ENCODE data around the gene PGAP3.

The PGAP3 gene

DNA sequence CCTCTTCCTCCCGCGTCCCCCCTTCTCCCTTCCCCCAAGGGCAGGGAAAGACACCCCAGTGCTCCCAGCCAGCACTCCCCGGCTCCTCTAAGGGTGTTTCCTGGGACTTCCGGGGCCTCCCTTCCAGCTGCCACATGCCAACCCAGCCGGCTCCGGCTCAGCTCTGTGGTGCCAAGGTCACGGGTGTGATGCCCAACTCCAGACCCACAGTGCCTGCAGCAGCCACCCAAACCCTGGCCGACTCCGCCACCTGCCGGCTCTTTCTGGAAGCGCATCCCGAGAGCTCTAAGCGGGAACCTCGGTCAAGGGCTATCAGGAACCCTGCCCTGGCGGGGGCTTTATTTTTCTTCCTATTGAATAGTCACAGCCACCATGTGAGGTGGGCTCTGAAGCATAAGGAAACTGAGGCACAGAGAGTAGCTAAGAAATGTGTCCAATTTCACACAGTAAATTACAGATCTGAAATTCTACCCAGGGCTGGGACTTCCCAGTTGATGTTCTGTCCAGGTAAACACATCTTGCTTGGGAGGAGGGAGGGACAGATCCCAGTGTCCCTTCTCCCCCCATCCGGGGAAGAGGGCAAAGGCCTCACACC lies 64.4 kb downstream of the PGAP3 start:
- H3K27me3 ChIP-seq (replicated peaks; ENCODE audit: insufficient read depth, low read length): peaks cover 32% of the 10 kb centered on the region
- peak overlapping the region; percentile 87 for H3K4me2 ChIP-seq (ENCODE audit: low read depth, low read length)
- H4K20me1 ChIP-seq (ENCODE audit: insufficient read depth, low read length): no peaks in the 10 kb centered on the region
- H3K79me2 ChIP-seq (ENCODE audit: low read length): no peaks in the 10 kb centered on the region
- H2AFZ ChIP-seq (ENCODE audit: low read length): peak overlapping the region; percentile 30; the same call in 1 of the 2 replicates
- DNase-seq: peak; percentile 80
- no peaks in the 10 kb centered on the region for H3K9me2 ChIP-seq (replicated peaks; ENCODE audit: insufficient read depth, low read length)
- no peak for TF ChIP-seq EZH2 (optimal IDR thresholded peaks at IDR 0.05; ENCODE audit: low read depth, low read length)
- TF ChIP-seq EZH2phosphoT487 (IDR thresholded peaks at IDR 0.05; ENCODE audit: low read length): no peak
- TF ChIP-seq, protein P1, sequence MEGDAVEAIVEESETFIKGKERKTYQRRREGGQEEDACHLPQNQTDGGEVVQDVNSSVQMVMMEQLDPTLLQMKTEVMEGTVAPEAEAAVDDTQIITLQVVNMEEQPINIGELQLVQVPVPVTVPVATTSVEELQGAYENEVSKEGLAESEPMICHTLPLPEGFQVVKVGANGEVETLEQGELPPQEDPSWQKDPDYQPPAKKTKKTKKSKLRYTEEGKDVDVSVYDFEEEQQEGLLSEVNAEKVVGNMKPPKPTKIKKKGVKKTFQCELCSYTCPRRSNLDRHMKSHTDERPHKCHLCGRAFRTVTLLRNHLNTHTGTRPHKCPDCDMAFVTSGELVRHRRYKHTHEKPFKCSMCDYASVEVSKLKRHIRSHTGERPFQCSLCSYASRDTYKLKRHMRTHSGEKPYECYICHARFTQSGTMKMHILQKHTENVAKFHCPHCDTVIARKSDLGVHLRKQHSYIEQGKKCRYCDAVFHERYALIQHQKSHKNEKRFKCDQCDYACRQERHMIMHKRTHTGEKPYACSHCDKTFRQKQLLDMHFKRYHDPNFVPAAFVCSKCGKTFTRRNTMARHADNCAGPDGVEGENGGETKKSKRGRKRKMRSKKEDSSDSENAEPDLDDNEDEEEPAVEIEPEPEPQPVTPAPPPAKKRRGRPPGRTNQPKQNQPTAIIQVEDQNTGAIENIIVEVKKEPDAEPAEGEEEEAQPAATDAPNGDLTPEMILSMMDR (IDR thresholded peaks at IDR 0.05; ENCODE audit: low read length): peak; percentile 88
- H3K27ac ChIP-seq (ENCODE audit: low read length): no peak overlapping the region
- H3K9me3 ChIP-seq (replicated peaks; ENCODE audit: insufficient read depth, low read length): no peaks in the 10 kb centered on the region
- H3K4me1 ChIP-seq (ENCODE audit: low read length): peaks cover 16% of the 10 kb centered on the region
- 0 out of 2 replicates have a peak overlapping the region, but pooled peaks have one; percentile 5 for H3K4me3 ChIP-seq (ENCODE audit: low read length)
- H3K36me3 ChIP-seq (replicated peaks; ENCODE audit: insufficient read depth, low read length): no peaks in the 10 kb centered on the region
- H3K9ac ChIP-seq (ENCODE audit: low read length): no peak overlapping the region
- H3F3A ChIP-seq (ENCODE audit: insufficient read depth, low read length): peaks cover 10% of the 10 kb centered on the region; the same call in 1 of the 2 replicates

DNA sequence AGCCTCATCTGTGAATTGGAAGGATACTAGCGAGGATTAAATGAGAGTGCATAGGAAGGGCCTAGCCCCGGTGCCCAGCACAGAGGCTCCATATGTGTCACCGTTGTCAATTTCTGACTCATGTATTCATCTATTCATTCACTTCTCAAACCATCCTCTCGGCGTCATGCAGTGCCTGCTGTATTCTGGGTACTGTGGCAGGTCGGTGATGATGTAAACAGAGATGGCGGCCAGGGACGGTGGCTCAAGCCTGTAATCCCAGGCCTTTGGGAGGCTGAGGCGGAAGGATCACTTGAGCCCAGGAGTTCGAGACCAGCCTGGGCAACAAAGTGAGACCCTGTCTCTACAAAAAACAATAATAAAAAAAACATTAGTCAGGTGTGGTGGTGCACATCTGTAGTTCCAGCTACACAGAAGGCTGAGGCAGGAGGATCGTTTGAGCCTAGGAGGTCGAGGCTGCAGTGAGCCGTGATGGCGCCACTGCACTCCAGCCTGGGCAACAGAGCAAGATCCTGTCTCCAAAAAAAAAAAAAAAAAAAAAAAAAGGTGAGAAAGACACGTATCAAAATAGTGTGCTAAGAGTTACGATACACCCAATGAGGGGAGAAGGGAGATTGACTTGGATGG lies 65.4 kb downstream of the PGAP3 start:
- Histone ChIP-seq H3K27me3 (replicated peaks; ENCODE audit: insufficient read depth, low read length) (peaks cover 23% of the 10 kb centered on the region), H3K9me2 (replicated peaks; ENCODE audit: insufficient read depth, low read length) (no peaks in the 10 kb centered on the region), H2AFZ (ENCODE audit: low read length) (peak overlapping the region; percentile 73)

DNA sequence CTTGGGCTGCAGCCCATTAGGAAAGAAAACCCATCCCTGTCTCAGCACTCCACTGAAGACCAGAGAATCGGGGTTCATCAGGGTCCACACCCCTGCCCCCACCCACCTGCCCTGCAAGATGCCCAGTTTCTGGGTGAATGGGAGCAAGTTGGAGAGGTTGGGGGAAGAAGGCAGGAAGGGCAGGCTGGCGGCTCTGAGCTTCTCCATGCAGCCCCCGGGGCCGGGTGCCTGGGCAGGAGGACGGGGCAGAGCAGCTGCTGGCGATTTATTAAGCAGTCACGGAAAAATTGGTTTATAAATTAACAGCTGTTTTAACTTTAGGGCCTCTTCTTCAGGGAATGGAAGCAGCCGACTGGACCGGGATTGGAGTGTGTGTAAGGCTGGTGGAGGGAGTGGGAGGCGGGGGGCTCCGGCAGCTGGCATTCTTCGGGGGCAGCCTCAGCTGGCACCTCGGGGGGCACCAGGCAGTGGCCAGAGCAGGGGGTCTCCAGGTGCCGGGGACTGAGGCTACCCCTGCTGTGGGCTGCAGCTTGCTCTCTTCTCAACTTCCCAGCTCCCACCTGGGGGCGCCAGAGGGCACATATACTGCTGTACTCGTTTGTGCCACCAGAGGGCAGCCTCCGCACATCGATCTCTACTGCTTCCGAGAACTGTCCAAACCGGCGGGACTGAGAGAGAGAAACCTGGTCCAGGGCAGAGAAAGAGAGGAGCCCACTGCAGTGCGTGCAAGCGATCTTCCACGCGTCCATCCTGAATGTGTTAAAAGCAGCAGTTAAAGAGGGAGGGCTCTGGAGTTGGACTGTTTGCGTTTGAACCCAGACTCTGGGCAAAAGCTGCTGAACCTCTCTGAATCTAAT lies 66.1 kb downstream of the PGAP3 start:
- peak overlapping the region; percentile 73 for H2AFZ ChIP-seq (ENCODE audit: low read length)
- H3K79me2 ChIP-seq (ENCODE audit: low read length): no peaks in the 10 kb centered on the region
- H3K4me2 ChIP-seq (ENCODE audit: low read depth, low read length): peak overlapping the region; percentile 87
- H3K27ac ChIP-seq (ENCODE audit: low read length): peak overlapping the region; percentile 41; the same call in 1 of the 2 replicates
- H3K9me3 ChIP-seq (replicated peaks; ENCODE audit: insufficient read depth, low read length): no peaks in the 10 kb centered on the region
- H3K27me3 ChIP-seq (replicated peaks; ENCODE audit: insufficient read depth, low read length): peaks cover 23% of the 10 kb centered on the region
- TF ChIP-seq, protein P1 (IDR thresholded peaks at IDR 0.05; ENCODE audit: low read length): peak; percentile 100
- TF ChIP-seq EZH2phosphoT487 (IDR thresholded peaks at IDR 0.05; ENCODE audit: low read length): no peak
- no peak for TF ChIP-seq EZH2 (optimal IDR thresholded peaks at IDR 0.05; ENCODE audit: low read depth, low read length)
- H3F3A ChIP-seq (ENCODE audit: insufficient read depth, low read length): peaks cover 10% of the 10 kb centered on the region; the same call in 1 of the 2 replicates
- H3K9me2 ChIP-seq (replicated peaks; ENCODE audit: insufficient read depth, low read length): no peaks in the 10 kb centered on the region
- H3K4me1 ChIP-seq (ENCODE audit: low read length): peaks cover 20% of the 10 kb centered on the region
- peak; percentile 83 for DNase-seq
- no peaks in the 10 kb centered on the region for H4K20me1 ChIP-seq (ENCODE audit: insufficient read depth, low read length)
- peak overlapping the region; percentile 48 for H3K4me3 ChIP-seq (ENCODE audit: low read length)
- peak overlapping the region; percentile 13; the same call in 1 of the 2 replicates for H3K9ac ChIP-seq (ENCODE audit: low read length)
- H3K36me3 ChIP-seq (replicated peaks; ENCODE audit: insufficient read depth, low read length): no peaks in the 10 kb centered on the region

More for the DNA sequence above, 65.4 kb downstream of the PGAP3 start:
- peak overlapping the region; percentile 13; the same call in 1 of the 2 replicates for H3K9ac ChIP-seq (ENCODE audit: low read length)
- H3F3A ChIP-seq (ENCODE audit: insufficient read depth, low read length): peaks cover 10% of the 10 kb centered on the region; the same call in 1 of the 2 replicates
- peak; percentile 27 for DNase-seq
- no peaks in the 10 kb centered on the region for H4K20me1 ChIP-seq (ENCODE audit: insufficient read depth, low read length)
- TF ChIP-seq, protein P1 (IDR thresholded peaks at IDR 0.05; ENCODE audit: low read length): no peak
- TF ChIP-seq EZH2 (optimal IDR thresholded peaks at IDR 0.05; ENCODE audit: low read depth, low read length): no peak
- TF ChIP-seq EZH2phosphoT487 (IDR thresholded peaks at IDR 0.05; ENCODE audit: low read length): no peak
- H3K4me1 ChIP-seq (ENCODE audit: low read length): peaks cover 17% of the 10 kb centered on the region
- no peaks in the 10 kb centered on the region for H3K36me3 ChIP-seq (replicated peaks; ENCODE audit: insufficient read depth, low read length)
- peak overlapping the region; percentile 87 for H3K4me2 ChIP-seq (ENCODE audit: low read depth, low read length)
- no peaks in the 10 kb centered on the region for H3K9me3 ChIP-seq (replicated peaks; ENCODE audit: insufficient read depth, low read length)
- peak overlapping the region; percentile 48 for H3K4me3 ChIP-seq (ENCODE audit: low read length)
- peak overlapping the region; percentile 41; the same call in 1 of the 2 replicates for H3K27ac ChIP-seq (ENCODE audit: low read length)
- no peaks in the 10 kb centered on the region for H3K79me2 ChIP-seq (ENCODE audit: low read length)

Measured in MM.1S (cell line).